ENCODE data around the gene E2F1. TPM values are rescaled to one million over a fixed set of nuclear protein-coding genes. Genes with fewer than 3 reads are reported as not detected.

The E2F1 gene
- total RNA-seq, 3 donors from 2014 or later: 0.33 to 2.2 (median 0.88) TPM

DNA sequence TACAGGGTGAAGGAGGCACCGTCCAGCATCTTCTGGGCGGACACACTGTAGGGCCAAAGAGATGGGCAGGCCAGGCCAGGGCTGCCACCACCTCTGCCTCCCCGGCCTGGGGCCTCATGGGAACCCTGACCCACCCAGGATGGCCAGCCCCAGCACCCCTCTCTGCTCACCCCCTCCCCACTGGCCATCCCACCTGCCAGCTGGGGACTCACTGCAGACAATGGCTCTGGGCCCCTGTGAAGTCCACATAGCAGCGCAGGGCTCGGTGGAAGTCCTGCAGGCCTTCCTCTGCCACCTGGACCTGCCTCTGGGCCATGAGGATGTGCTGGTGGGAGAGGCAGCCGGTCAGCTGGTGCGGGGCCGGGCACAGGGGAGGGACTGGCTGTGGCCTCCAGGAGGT, 27.7 kb downstream of the E2F1 start:
- intact Hi-C loops (cut with DNase I; ENCODE audit: low total_unique reads): loop anchor here (10.0 kb wide), 1 partner anchor 194 kb away; no protein-coding TSS in a partner anchor
- no peaks in the 10 kb centered on the region for H3K27me3 ChIP-seq
- no peak overlapping the region for H3K4me3 ChIP-seq
- H3K4me1 ChIP-seq: peaks cover 0 to 5% of the 10 kb centered on the region in 2 donors
- no peaks in the 10 kb centered on the region for H3K36me3 ChIP-seq
- no peaks in the 10 kb centered on the region for H3K9me3 ChIP-seq
- TF ChIP-seq POLR2AphosphoS5 (IDR thresholded peaks at IDR 0.05): no peak
- TF ChIP-seq, protein P1, sequence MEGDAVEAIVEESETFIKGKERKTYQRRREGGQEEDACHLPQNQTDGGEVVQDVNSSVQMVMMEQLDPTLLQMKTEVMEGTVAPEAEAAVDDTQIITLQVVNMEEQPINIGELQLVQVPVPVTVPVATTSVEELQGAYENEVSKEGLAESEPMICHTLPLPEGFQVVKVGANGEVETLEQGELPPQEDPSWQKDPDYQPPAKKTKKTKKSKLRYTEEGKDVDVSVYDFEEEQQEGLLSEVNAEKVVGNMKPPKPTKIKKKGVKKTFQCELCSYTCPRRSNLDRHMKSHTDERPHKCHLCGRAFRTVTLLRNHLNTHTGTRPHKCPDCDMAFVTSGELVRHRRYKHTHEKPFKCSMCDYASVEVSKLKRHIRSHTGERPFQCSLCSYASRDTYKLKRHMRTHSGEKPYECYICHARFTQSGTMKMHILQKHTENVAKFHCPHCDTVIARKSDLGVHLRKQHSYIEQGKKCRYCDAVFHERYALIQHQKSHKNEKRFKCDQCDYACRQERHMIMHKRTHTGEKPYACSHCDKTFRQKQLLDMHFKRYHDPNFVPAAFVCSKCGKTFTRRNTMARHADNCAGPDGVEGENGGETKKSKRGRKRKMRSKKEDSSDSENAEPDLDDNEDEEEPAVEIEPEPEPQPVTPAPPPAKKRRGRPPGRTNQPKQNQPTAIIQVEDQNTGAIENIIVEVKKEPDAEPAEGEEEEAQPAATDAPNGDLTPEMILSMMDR (IDR thresholded peaks at IDR 0.05): no peak
- no peak for TF ChIP-seq POLR2A (IDR thresholded peaks at IDR 0.05)
- H3K27ac ChIP-seq: no peak overlapping the region
- no peak for DNase-seq (ENCODE audit: low spot score in 2 of 2)

DNA sequence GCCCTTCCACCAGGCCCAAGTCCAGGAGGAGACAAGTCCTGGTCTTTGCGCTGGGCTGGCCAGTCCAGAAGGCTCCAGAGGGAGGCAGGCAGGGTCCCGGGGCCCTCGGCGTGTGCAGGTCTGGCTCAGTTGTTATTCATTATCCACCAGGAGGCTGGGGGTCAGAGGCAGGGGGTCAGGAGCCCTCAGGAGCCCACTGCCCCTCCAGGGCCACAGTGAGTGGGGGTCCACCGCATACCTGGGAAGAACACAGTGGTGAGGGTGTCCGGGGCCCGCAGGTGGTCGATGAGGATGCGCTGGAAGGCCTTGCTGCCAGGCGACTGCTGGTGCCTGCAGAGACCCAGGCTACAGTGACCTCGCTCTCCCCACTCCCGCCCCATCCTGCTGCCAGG, 28.5 kb downstream of the E2F1 start:
- Histone ChIP-seq H3K36me3 (no peaks in the 10 kb centered on the region), H3K27me3 (no peaks in the 10 kb centered on the region), H3K27ac (no peak overlapping the region), H3K9me3 (no peaks in the 10 kb centered on the region), H3K4me1 (no peaks in the 10 kb centered on the region), H3K4me3 (no peak overlapping the region)
- intact Hi-C loops (cut with DNase I; ENCODE audit: low total_unique reads): loop anchor here (10.0 kb wide), 1 partner anchor 193 kb away; no protein-coding TSS in a partner anchor
- TF ChIP-seq POLR2AphosphoS5 (IDR thresholded peaks at IDR 0.05): no peak
- TF ChIP-seq, protein P1 (IDR thresholded peaks at IDR 0.05): no peak
- TF ChIP-seq POLR2A (IDR thresholded peaks at IDR 0.05): no peak
- DNase-seq (ENCODE audit: low spot score in 2 of 2): no peak

DNA sequence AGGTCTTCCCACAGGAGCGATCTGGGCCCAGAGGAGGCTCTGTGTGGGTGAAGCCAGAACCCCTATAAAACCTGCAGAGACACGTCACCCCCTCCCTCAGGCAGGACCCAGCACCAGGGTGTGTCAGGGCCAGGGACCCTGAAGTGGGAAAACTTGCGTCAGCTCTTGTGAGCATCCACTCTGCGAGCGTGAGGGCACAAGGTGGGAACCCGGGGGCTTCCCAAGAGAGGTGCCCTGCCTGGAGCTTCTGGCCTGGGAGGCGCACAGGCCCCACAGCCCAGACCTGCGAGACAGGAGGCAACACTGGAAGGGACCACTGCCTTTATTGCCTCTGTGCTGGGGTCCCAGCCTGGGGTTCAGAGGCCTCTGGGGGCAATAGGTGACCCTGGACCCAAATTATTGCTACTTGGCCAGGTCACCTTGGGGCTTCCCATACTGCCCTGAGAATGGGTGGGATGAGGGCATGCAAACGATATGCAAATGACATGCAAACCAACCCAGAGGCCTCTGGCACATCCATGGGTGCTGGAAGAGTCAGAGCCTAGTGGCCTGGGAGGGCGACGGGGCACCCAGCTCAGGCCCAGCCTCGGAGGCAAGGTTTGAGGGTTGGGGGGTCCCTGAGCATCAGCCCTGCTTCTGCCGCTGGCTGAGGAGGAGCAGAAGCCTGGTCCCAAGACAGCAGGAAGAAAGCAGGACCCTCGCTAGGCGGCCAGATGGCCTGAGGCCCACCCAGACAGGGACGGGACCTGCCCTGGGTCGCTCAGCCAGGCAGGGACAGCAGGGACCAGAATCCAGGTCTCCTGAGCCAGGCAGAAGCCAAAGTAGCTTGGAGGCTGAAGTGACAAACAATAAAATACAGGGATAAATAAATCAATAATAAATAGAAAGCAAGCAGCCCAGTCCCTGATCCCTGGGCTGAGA, 29.1 kb downstream of the E2F1 start:
- Histone ChIP-seq H3K9me3 (no peaks in the 10 kb centered on the region), H3K27me3 (no peaks in the 10 kb centered on the region), H3K36me3 (no peaks in the 10 kb centered on the region), H3K4me1 (no peaks in the 10 kb centered on the region), H3K4me3 (no peak overlapping the region), H3K27ac (no peak overlapping the region)
- TF ChIP-seq POLR2AphosphoS5 (IDR thresholded peaks at IDR 0.05): no peak
- TF ChIP-seq, protein P1 (IDR thresholded peaks at IDR 0.05): no peak
- no peak for TF ChIP-seq POLR2A (IDR thresholded peaks at IDR 0.05)
- DNase-seq (ENCODE audit: low spot score in 2 of 2): no peak
- intact Hi-C loops (cut with DNase I; ENCODE audit: low total_unique reads): loop anchor here (10.0 kb wide), 1 partner anchor 192 kb away; no protein-coding TSS in a partner anchor

DNA sequence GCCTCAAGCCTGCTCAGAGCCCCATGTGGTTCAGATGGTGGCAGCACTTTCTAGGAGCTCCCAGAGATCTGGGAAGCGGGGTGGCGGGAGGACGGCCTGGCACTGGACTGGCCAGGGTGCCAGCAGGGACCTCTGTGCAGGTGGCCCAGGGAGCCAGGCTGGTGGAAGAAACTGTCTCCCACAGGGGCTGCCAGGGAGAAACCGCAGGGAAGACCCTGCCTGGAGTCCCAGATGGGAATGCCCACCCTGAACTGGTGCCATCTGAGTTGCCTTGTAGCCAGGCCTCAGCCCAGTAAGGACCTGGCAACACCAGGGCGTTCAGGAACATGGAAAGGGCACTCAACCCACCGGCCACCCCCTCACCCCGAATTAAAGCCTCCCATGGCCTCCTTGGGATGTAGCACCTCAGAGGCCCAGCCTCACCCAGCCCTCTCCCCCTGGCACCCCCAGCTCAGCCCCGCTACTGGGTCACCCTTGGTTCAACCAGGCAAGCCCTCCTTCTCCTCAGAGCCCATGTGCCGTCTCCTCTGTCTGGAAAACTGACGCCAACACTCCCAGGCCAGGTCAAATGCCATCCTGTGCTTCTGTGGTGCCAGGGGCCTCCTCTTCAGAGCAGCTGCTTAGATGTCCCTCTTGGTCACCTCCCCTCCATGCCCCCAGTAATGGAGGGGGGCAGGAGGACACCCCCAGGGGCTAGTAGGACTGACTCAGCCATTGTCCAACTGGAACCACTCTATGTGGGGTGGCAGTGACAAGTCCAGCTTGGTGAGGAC, 30.0 kb downstream of the E2F1 start:
- no peaks in the 10 kb centered on the region for H3K27me3 ChIP-seq
- H3K4me1 ChIP-seq: no peaks in the 10 kb centered on the region
- TF ChIP-seq, protein P1 (IDR thresholded peaks at IDR 0.05): no peak
- no peak for TF ChIP-seq POLR2AphosphoS5 (IDR thresholded peaks at IDR 0.05)
- no peak for TF ChIP-seq POLR2A (IDR thresholded peaks at IDR 0.05)
- no peaks in the 10 kb centered on the region for H3K9me3 ChIP-seq
- H3K36me3 ChIP-seq: no peaks in the 10 kb centered on the region
- no peak for DNase-seq (ENCODE audit: low spot score in 2 of 2)
- no peak overlapping the region for H3K4me3 ChIP-seq
- intact Hi-C loops (cut with DNase I; ENCODE audit: low total_unique reads): loop anchor here (10.0 kb wide), 1 partner anchor 191 kb away; no protein-coding TSS in a partner anchor
- no peak overlapping the region for H3K27ac ChIP-seq
